DMS114 treated with DMSO at 0.1 percent for 48 hours (cell line): ENCODE measurements around the gene HBG2.

ENCODE experiments used
- DNase-seq: peaks from one replicate; lab custom pipeline; 2025; ENCODE audit not compliant: unreplicated experiment; lab: John Stamatoyannopoulos, UW

The HBG2 gene

DNA sequence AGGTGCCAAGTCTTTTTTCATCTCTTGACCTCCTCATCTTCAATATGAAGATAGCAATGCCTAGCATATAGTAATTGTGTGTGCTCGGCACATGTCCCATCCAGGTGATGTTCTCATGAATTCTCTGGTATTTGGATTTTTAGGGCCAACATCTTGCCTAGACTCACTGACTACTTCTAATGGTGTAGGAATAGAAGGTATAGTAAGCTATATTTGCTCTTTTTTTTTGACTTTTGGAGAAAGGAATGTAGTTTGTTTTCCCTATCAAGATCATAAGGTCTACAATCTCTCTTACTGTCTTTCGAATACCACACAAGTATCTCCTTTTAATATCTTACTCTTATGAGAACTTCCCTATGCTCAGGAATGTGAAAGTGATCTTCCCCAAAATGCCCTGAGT, 23.5 kb downstream of the HBG2 start:
- no peak for DNase-seq

DNA sequence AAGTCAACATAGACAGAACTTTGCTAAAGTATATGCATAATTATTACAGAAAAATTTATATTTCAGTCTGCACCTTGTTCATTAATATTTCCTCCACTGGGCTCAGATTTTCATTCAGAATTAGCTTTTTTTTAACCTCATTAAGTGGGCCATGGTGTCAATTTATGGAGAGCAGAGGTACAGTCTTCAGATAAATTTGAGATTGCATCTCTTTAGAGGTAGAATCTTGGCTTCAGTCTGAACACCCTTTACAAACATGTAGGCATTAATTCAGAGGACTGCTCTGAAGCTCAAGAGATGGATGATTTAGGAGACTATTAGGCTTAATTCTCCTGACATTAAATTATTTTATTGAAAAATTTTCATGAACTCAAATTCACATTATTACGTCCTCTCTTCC, 24.3 kb downstream of the HBG2 start:
- DNase-seq: no peak

DNA sequence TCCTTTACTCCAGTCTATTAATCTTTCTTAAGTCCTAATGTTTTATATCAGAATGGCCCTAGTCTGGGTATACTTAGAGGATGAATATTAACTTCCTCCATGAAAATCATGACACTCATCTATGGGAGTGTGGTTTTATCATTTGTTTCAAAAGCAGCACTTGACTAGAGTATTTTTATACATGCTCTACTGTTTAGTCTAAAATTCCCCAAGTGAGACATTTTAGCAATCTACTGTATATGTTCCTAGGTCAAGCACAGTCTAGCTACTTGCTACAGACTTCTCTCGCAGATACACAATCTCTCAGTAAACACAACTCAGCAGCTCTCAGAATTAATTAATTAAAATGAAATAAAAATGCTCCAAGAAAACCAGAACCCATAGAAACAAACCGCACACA, 24.8 kb downstream of the HBG2 start:
- no peak for DNase-seq

DNA sequence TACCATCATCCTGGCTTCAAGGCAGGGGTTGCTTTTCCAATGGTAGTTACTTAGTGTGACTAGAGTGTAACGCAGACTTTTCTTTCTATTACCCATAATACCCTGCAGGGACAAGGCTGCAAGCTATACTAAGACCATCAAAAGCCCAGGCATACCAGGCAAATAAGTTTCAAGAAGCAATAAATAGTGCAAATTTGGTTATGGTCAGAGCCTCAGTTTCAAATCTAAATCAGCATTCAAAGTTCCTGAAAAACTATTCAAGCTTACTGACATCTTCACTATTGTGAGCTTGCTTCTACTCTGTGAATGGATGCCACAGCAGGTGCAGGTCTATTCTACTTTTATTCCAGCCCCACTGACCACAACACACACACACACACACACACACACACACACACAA, 25.2 kb downstream of the HBG2 start:
- no peak for DNase-seq

DNA sequence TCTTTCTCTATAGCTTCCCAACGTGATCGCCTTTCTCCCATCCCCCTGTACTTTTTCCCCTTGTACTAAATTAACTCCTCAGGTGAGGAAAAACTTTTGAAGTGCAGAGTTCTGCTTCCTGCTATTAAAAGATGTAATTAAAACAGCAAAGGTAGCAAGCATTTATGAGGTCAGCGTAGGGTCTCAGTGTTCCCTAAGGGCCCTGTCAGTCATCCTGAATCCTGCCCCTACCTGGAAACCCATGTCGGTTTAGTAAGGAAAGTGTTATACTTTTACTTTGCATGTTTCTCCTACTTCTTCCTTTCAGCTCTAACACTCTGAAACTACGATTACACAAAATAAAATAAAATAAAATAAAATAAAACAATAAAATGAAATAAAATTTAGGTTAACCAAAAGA, 26.5 kb downstream of the HBG2 start:
- no peak for DNase-seq

DNA sequence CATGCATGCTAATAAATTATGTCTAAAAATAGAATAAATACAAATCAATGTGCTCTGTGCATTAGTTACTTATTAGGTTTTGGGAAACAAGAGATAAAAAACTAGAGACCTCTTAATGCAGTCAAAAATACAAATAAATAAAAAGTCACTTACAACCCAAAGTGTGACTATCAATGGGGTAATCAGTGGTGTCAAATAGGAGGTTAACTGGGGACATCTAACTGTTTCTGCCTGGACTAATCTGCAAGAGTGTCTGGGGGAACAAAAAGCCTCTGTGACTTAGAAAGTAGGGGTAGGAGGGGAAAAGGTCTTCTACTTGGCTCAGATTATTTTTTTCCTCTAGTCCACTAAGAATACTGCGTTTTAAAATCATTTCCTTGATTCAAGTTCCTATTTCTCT, 26.9 kb downstream of the HBG2 start:
- DNase-seq: no peak

DNA sequence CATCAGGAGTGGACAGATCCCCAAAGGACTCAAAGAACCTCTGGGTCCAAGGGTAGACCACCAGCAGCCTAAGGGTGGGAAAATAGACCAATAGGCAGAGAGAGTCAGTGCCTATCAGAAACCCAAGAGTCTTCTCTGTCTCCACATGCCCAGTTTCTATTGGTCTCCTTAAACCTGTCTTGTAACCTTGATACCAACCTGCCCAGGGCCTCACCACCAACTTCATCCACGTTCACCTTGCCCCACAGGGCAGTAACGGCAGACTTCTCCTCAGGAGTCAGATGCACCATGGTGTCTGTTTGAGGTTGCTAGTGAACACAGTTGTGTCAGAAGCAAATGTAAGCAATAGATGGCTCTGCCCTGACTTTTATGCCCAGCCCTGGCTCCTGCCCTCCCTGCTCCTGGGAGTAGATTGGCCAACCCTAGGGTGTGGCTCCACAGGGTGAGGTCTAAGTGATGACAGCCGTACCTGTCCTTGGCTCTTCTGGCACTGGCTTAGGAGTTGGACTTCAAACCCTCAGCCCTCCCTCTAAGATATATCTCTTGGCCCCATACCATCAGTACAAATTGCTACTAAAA, 27.8 kb downstream of the HBG2 start, which contains the start of gene HBB:
HBB (minus strand) TSS at position 340 of the 579 bp plus-strand sequence; CDS start at position 290, 50 bp downstream.
- peak; percentile 2 for DNase-seq

DNA sequence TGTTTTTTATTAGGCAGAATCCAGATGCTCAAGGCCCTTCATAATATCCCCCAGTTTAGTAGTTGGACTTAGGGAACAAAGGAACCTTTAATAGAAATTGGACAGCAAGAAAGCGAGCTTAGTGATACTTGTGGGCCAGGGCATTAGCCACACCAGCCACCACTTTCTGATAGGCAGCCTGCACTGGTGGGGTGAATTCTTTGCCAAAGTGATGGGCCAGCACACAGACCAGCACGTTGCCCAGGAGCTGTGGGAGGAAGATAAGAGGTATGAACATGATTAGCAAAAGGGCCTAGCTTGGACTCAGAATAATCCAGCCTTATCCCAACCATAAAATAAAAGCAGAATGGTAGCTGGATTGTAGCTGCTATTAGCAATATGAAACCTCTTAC, 29.1 kb downstream of the HBG2 start:
- no peak for DNase-seq

DNA sequence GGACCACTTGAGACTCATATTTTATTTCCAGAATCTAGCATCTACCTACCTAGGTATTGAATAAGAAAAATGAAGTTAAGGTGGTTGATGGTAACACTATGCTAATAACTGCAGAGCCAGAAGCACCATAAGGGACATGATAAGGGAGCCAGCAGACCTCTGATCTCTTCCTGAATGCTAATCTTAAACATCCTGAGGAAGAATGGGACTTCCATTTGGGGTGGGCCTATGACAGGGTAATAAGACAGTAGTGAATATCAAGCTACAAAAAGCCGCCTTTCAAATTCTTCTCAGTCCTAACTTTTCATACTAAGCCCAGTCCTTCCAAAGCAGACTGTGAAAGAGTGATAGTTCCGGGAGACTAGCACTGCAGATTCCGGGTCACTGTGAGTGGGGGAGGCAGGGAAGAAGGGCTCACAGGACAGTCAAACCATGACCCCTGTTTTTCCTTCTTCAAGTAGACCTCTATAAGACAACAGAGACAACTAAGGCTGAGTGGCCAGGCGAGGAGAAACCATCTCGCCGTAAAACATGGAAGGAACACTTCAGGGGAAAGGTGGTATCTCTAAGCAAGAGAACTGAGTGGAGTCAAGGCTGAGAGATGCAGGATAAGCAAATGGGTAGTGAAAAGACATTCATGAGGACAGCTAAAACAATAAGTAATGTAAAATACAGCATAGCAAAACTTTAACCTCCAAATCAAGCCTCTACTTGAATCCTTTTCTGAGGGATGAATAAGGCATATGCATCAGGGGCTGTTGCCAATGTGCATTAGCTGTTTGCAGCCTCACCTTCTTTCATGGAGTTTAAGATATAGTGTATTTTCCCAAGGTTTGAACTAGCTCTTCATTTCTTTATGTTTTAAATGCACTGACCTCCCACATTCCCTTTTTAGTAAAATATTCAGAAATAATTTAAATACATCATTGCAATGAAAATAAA, 29.8 kb downstream of the HBG2 start:
- no peak for DNase-seq

DNA sequence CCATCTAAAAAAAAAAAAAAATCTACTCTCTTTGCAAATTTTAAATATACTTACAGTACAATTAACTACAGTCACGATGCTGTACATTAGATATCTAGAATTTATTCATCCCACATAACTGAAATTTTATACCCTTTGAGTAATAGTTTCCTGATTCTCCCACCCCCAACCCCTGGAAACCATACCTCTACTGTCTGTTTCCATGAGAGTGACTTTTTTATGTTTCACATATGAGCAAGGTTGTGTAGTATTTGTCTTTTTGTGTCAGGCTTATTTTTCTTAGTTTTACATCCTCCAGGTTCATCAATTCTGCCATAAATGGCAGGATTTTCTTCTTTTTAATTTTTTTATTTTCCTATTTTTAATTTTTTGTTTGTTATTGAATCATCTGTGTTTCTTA, 30.9 kb downstream of the HBG2 start:
- no peak for DNase-seq

DNA sequence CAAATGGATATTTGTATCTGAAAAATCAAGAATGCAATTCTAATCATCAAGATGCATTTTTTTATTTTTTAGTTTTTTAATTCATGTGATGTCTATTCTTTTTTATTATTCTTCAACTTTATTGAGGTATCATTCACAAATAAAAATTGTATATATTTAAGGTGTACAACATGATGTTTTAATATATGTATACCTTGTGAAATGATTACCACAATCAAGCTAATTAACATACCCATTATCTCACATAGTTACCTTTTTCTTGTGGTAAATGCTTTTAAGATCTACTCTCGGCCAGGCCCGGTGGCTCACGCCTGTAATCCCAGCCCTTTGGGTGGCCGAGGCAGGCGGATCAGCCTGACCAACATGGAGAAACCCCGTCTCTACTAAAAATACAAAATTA, 31.4 kb downstream of the HBG2 start:
- no peak for DNase-seq

DNA sequence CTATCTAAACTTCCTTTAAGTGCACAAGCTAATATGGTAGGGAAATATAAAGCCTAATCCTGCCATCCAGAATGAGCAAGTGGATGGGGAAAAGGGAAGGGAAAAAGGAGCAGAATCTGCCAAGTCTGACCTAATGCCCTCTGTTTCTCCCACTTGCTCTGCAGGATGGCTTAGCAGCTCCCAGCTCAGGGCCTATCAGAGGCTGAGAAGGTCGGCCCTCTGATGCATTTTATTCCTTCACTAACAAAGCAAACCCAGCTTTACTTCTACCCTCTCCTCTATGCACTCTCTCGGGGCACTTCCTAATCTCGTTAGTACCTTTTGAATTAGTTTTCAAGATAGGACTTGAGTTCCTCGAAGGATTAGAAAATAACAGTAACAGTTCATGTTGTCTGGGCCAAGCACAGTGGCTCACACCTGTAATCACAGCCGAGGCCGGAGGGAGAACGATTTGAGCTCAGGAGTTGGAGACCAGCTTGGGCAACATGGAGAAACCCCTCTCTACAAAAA, 44.1 kb downstream of the HBG2 start:
- no peak for DNase-seq

DNA sequence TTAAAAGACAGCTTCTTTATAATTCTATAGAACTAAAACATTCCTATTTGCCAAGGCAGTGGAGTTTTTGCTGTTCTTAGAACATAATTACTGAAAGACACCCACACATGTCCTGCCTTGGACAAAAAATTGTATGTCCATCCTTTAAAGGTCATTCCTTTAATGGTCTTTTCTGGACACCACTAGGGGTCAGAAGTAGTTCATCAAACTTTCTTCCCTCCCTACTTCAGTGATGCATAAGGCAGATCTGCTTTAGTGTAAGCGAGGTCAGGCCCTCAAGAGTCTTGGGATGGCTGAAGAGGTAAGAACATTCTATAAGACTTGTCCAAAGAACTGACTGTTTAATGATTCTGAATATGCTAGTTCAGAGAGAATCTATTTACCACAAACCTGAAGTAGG, 49.8 kb downstream of the HBG2 start:
- DNase-seq: peak; percentile 0

DNA sequence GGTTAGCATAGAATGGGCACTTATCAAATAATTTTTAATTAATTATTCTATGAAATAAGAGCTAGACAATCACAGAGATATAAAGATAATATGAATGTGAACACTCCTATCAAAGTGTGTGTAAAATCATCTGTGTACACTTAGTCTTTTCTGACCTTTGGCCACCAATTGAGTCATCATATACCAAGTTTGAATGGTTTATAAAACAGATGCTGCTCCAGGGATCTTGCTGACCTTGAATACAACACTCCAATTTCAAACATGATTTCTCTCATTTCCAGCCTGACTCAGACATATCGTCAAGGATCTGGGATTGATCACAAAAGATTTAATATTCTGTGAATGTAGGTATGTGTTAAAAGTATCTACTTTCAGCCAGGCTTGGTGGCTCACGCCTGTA, 51.2 kb downstream of the HBG2 start:
- DNase-seq: no peak
